ENCODE results near the gene TMEM163. TPM values are rescaled to one million over a fixed set of nuclear protein-coding genes. Genes with fewer than 3 reads are reported as not detected.
A peak's percentile ranks its signal among the peaks of the same experiment; 100 is the strongest.

TMEM163 gene
- total and polyA plus RNA-seq, 8 donors: 0.58 to 16.7 (median 3.2) TPM; not detected in 1

DNA sequence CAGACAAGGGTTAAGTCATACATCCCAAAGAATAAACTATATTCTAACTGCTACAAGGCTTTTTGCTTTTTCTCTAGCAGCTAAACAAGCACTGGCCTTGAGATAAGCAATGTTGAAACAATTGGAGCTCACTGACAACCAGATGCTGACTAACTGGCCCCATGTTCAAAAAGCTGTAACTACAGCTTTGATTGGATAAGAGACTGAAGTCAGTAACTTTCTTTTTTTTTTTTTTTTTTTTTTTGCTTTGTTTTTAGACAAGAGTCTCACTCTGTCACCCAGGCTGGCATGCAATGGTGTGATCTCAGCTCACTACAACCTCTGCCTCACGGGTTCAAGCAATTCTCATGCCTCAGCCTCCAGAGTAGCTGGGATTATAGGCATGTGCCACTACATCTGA lies 45.4 kb upstream of the TMEM163 start:
- intact Hi-C loops (cut with DNase I; ENCODE audit: low total_unique reads): no loop called here
- no peak overlapping the region for H3K4me3 ChIP-seq
- no peak for TF ChIP-seq POLR2AphosphoS5 (IDR thresholded peaks at IDR 0.05)
- TF ChIP-seq POLR2A (IDR thresholded peaks at IDR 0.05): no peak
- TF ChIP-seq EP300 (IDR thresholded peaks at IDR 0.05): no peak
- TF ChIP-seq, protein P1, sequence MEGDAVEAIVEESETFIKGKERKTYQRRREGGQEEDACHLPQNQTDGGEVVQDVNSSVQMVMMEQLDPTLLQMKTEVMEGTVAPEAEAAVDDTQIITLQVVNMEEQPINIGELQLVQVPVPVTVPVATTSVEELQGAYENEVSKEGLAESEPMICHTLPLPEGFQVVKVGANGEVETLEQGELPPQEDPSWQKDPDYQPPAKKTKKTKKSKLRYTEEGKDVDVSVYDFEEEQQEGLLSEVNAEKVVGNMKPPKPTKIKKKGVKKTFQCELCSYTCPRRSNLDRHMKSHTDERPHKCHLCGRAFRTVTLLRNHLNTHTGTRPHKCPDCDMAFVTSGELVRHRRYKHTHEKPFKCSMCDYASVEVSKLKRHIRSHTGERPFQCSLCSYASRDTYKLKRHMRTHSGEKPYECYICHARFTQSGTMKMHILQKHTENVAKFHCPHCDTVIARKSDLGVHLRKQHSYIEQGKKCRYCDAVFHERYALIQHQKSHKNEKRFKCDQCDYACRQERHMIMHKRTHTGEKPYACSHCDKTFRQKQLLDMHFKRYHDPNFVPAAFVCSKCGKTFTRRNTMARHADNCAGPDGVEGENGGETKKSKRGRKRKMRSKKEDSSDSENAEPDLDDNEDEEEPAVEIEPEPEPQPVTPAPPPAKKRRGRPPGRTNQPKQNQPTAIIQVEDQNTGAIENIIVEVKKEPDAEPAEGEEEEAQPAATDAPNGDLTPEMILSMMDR (IDR thresholded peaks at IDR 0.05): no peak
- DNase-seq: peak in 1 of 2 donors; percentile 21
- no peaks in the 10 kb centered on the region for H3K9me3 ChIP-seq
- H3K36me3 ChIP-seq: no peaks in the 10 kb centered on the region
- H3K27me3 ChIP-seq: no peaks in the 10 kb centered on the region
- WGBS, 5 donors: 67 to 88% (median 83%) methylated on average over 1 of the region's 1 CpG
- H3K4me1 ChIP-seq: no peaks in the 10 kb centered on the region
- no peak overlapping the region for H3K27ac ChIP-seq

DNA sequence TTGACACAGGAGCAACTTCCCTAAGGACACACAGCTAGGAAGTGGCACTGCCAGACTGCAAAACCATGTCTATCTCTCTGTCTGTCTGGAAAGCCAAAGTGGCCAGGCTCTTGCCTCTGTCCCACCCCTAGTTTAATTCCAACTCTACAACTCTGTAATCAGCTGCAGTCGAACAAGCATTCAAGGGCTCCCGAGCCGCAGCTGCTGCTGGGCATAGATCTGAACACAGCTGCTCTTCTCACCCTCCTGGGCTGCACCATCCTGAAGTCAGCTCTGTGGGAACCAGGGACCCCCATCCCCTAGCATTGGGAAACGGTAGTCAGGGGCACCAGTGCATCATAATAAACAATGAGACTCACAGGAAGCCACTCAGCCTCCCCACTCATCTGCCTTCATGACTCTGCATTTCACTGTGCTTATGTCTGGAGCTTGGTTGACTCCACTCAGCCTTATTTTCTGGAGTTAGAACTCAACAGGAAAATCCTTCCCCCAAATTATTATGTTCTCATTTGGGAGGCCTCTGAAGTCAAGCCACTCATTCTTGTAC lies 44.4 kb upstream of the TMEM163 start:
- Histone ChIP-seq H3K4me3 (no peak overlapping the region), H3K4me1 (no peaks in the 10 kb centered on the region), H3K27ac (no peak overlapping the region), H3K9me3 (no peaks in the 10 kb centered on the region), H3K27me3 (no peaks in the 10 kb centered on the region), H3K36me3 (no peaks in the 10 kb centered on the region)
- TF ChIP-seq POLR2AphosphoS5 (IDR thresholded peaks at IDR 0.05) (no peak), POLR2A (IDR thresholded peaks at IDR 0.05) (no peak), EP300 (IDR thresholded peaks at IDR 0.05) (no peak)
- TF ChIP-seq, protein P1 (IDR thresholded peaks at IDR 0.05): no peak
- 56 to 77% (median 59%) methylated on average over 4 of the region's 4 CpGs for WGBS, 5 donors
- no peak for DNase-seq
- intact Hi-C loops (cut with DNase I; ENCODE audit: low total_unique reads): no loop called here

DNA sequence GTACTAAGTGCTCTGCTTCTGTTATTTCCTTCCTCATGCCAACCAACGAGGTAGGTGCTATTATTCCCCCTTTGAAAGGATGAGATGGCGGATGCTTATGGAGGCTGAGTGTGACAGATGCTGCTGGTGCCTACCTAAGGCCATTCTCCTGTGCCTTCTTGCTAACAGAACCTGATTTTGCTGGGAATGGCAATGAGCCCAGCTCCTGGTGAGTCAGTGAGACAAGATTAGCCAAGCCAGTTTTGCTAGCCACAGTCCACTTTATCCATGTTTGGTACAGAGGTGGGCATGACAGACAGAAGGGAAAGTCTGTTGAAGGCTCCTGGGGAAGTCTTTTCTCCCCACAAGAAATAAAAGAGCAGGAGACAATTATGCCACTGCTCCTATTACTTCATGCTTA lies 43.7 kb upstream of the TMEM163 start:
- DNase-seq: no peak
- Histone ChIP-seq H3K9me3 (peaks cover 0 to 4% (median 0%) of the 10 kb centered on the region in 4 donors), H3K4me3 (no peak overlapping the region), H3K4me1 (no peaks in the 10 kb centered on the region), H3K36me3 (no peaks in the 10 kb centered on the region), H3K27ac (no peak overlapping the region), H3K27me3 (no peaks in the 10 kb centered on the region)
- TF ChIP-seq POLR2A (IDR thresholded peaks at IDR 0.05) (no peak), POLR2AphosphoS5 (IDR thresholded peaks at IDR 0.05) (no peak), EP300 (IDR thresholded peaks at IDR 0.05) (no peak)
- TF ChIP-seq, protein P1 (IDR thresholded peaks at IDR 0.05): no peak
- intact Hi-C loops (cut with DNase I; ENCODE audit: low total_unique reads): no loop called here
- WGBS, 5 donors: 59 to 72% (median 68%) methylated on average over 2 of the region's 2 CpGs

DNA sequence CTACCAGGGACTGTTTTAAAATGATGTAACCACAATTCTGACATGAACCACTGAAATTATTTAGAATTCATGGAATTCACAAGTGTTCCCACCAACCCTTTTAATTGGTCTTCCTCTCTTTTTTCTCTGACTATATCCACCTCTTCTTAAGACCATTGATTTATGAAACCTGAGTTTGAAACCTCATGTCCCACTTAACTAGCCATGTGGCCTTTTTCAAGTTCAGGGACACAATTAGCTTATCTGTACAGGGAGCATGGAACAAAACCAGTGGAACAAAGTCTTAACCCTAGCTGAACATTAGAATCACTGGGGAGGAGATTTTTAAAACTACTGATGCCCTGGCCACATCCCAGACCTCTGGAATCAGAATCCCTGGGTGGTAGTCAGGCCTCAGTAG lies 41.6 kb upstream of the TMEM163 start:
- Histone ChIP-seq H3K27me3 (no peaks in the 10 kb centered on the region), H3K4me3 (no peak overlapping the region), H3K36me3 (no peaks in the 10 kb centered on the region), H3K4me1 (no peaks in the 10 kb centered on the region), H3K9me3 (peaks cover 0 to 4% (median 0%) of the 10 kb centered on the region in 4 donors), H3K27ac (no peak overlapping the region)
- no peak for DNase-seq
- intact Hi-C loops (cut with DNase I; ENCODE audit: low total_unique reads): no loop called here
- TF ChIP-seq POLR2AphosphoS5 (IDR thresholded peaks at IDR 0.05): no peak
- no peak for TF ChIP-seq EP300 (IDR thresholded peaks at IDR 0.05)
- TF ChIP-seq, protein P1 (IDR thresholded peaks at IDR 0.05): no peak
- TF ChIP-seq POLR2A (IDR thresholded peaks at IDR 0.05): no peak

Measured in stomach (tissue), 9 donors.